Measurements from ENCODE around the gene POU1F1.
"Not testable (repeated sequence)": the region's sequence is repeated elsewhere in the genome, so short reads cannot be mapped to it uniquely, and the experiment has no call there.

POU1F1 gene

DNA sequence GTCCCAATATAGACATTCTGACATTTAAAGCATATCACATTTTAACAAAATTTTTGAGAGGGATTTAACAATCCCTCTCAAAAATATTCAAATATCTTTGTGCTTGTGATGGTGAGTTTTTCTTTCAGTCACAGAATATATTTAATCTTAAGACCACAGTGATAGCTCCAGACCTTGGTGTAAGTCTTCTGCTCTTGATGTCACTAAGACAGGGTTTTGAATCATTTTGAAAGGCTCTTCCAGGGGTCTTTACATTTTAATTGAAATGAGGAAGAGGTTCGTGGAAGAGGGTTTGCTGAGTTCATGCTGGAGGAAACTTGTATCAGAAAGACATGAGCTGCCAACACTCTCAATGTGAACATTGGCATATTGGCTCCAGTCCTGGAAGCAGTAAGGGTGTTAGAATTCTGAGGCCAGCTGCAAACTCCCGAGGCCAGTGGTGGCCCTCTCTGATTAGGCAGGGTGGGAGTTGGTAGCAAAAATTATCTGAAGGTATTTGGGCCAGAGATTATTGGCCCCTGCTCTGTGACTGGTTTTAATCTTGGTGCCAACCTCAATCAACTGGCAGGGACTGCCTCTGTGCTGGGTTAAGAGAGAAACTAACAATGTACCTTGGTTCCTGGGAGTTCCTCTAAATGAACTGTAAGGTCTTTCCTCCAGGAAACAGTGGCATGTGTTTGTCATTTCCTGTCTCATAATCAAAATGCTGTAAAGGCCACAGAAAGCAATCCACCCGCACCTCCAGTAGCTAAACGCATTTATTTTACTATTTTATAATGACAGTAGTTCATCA is 5.3 kb downstream of the POU1F1 start:
- Mint-ChIP-seq H3K9me3 (no peaks in the 10 kb centered on the region), H3K27ac (peak overlapping the region; percentile 59), H3K4me1 (ENCODE audit: low read depth) (peaks cover 44% of the 10 kb centered on the region), H3K27me3 (ENCODE audit: low read depth) (no peaks in the 10 kb centered on the region), H3K36me3 (ENCODE audit: low read depth) (no peaks in the 10 kb centered on the region), H3K4me3 (peak overlapping the region; percentile 19)

DNA sequence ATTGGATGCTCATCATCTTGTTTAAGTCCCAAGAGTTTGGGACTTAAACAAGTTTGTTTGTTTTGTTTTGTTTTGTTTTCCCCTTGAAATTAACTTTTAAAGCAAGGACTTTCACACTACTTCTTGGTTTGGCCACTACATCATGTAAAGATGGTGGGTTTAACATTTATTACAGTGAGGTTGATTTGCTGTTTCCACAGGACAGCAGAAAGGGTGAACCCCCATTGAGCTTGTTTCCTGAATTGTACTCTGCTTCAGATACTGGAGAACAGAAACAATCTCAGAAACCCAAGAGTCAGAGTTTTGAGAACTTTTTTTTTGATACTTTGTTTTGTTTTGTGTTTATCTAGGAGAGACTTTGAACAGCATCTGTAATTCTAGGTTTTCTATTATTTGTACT is 6.7 kb downstream of the POU1F1 start:
- no peaks in the 10 kb centered on the region for H3K27me3 Mint-ChIP-seq (ENCODE audit: low read depth)
- no peaks in the 10 kb centered on the region for H3K36me3 Mint-ChIP-seq (ENCODE audit: low read depth)
- peak overlapping the region; percentile 41 for H3K4me3 Mint-ChIP-seq
- H3K27ac Mint-ChIP-seq, result peak overlapping the region; percentile 10
- H3K4me1 Mint-ChIP-seq (ENCODE audit: low read depth), result peaks cover 44% of the 10 kb centered on the region
- no peaks in the 10 kb centered on the region for H3K9me3 Mint-ChIP-seq

DNA sequence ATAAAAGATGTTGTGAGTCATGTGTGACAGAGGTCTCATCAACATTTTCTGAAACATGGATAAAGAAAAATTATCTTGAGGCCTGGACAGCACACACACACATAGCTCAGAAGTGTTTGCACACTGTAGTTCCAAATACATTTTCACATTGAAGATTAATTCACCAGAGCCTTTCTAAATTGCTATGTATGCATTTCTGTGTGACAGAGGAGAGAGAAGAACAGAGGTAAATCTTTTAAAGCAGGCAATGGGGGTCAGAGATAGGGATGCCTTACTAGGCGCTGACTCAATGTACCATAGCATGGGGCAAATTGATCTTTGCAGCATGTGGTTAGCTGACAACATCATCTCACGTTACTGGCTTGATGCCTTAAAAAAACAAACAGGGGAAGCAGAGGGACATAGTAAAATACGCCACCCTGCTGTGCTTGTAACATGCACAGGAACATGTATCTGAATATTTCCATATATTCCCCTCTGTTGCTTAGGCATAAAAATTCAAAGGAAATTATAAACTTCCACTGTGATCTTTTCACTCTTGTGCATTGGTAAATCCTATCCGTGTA is 7.7 kb downstream of the POU1F1 start:
- H3K27ac Mint-ChIP-seq, result peak overlapping the region; percentile 73
- no peaks in the 10 kb centered on the region for H3K9me3 Mint-ChIP-seq

DNA sequence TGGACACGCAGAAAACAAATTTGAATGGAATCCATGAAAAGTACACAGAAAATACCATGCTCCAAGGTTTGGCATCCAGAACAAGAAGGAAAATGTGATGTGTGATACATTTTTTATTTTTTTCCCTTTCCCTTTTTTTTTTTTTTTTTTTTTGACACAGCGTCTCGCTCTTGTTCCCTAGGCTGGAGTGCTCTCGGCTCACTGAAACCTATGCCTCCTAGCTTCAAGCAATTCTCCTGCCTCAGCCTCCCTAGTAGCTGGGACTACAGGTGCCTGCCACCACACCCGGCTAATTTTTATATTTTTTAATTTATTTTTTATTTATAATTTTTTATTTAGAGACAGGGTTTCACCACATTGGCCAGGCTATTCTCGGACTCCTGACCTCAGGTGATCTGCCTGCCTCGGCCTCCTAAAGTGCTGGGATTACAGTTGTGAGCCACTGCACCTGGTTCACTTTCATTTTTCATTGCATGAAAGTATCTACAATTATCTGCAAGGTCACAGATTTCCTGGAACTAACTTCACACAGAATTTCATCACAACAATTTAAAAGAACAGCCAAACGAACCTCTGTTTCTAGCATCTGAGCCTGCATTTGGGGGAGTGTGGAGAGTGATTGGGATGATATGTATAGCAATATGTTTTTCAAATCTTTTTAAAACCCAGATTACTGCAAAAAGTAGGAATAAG is 8.3 kb downstream of the POU1F1 start:
- peaks cover 41% of the 10 kb centered on the region for H3K4me1 Mint-ChIP-seq (ENCODE audit: low read depth)
- H3K4me3 Mint-ChIP-seq, result peak overlapping the region; percentile 19
- H3K27me3 Mint-ChIP-seq (ENCODE audit: low read depth), result peaks cover 6% of the 10 kb centered on the region
- H3K36me3 Mint-ChIP-seq (ENCODE audit: low read depth), result no peaks in the 10 kb centered on the region
- peak overlapping the region; percentile 73 for H3K27ac Mint-ChIP-seq
- no peaks in the 10 kb centered on the region for H3K9me3 Mint-ChIP-seq

More for the DNA sequence above, 7.7 kb downstream of the POU1F1 start:
- peak overlapping the region; percentile 19 for H3K4me3 Mint-ChIP-seq
- peaks cover 44% of the 10 kb centered on the region for H3K4me1 Mint-ChIP-seq (ENCODE audit: low read depth)
- H3K27me3 Mint-ChIP-seq (ENCODE audit: low read depth), result peaks cover 6% of the 10 kb centered on the region
- H3K36me3 Mint-ChIP-seq (ENCODE audit: low read depth), result no peaks in the 10 kb centered on the region

DNA sequence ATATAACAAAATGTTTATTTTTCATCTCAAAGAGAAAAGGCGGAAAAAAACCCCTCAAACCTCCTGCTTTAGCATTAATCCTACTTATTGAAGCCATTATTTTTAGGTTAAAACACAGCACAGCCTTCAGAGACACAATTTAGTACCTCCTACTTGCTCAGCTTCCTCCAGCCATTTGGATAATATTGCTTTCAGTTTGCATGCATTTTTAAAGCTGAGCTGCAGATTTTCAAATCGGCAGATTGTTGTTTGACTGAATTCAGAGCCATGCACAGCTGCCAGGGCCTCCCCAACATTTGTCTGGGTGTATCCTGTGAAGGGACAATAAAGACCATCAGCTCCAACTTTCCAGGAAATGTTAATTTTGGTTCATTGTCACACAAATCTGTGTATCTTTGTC is 14.5 kb downstream of the POU1F1 start:
- H3K27me3 Mint-ChIP-seq (ENCODE audit: low read depth), result peaks cover 18% of the 10 kb centered on the region
- H3K9me3 Mint-ChIP-seq, result no peaks in the 10 kb centered on the region
- H3K4me3 Mint-ChIP-seq, result no peak overlapping the region
- no peak overlapping the region for H3K27ac Mint-ChIP-seq
- H3K4me1 Mint-ChIP-seq (ENCODE audit: low read depth), result peaks cover 6% of the 10 kb centered on the region
- no peaks in the 10 kb centered on the region for H3K36me3 Mint-ChIP-seq (ENCODE audit: low read depth)

DNA sequence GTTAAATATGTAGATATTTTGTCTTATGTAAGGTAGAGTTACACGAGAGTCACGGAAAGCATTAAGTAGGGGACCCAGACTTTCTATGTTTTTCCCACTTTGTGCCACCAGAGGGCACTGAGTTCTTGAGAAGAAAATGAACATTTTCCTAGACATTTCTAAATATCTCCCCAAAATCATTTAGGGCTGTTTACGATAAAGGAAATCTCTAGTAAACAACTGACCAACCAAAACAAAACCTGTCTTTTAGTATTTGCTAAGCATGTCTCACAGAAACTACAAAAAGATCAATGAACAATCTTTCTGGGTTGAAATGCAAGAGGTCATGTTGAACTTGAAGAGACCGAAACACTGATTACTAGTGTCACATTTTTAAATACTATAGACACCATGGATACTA is 16.1 kb downstream of the POU1F1 start:
- H3K4me1 Mint-ChIP-seq (ENCODE audit: low read depth), result peaks cover 6% of the 10 kb centered on the region
- no peak overlapping the region for H3K27ac Mint-ChIP-seq

DNA sequence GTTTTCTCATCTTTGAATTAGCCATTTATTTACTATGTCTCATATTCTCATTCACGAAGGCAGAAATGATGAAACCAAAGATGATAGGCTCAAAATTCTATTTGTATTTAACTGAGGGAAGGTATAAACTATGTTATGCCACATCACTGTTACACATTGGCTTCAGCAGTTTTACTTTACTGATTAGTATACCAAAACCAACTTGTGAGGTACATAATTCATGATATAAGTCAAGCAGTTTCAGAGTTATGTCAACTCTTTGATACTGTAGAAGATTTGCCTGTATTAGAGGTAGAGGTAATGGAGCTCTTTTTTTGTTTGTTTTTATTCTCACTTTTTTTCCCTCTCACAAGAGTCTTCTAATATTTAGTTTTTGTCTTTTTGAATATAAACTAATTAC is 26.4 kb downstream of the POU1F1 start:
- Mint-ChIP-seq H3K27ac (no peak overlapping the region), H3K4me1 (ENCODE audit: low read depth) (no peaks in the 10 kb centered on the region), H3K9me3 (no peaks in the 10 kb centered on the region), H3K27me3 (ENCODE audit: low read depth) (no peaks in the 10 kb centered on the region), H3K4me3 (no peak overlapping the region), H3K36me3 (ENCODE audit: low read depth) (peaks cover 17% of the 10 kb centered on the region)

More for the DNA sequence above, 16.1 kb downstream of the POU1F1 start:
- Mint-ChIP-seq H3K4me3 (no peak overlapping the region), H3K9me3 (no peaks in the 10 kb centered on the region), H3K27me3 (ENCODE audit: low read depth) (peaks cover 18% of the 10 kb centered on the region), H3K36me3 (ENCODE audit: low read depth) (no peaks in the 10 kb centered on the region)

DNA sequence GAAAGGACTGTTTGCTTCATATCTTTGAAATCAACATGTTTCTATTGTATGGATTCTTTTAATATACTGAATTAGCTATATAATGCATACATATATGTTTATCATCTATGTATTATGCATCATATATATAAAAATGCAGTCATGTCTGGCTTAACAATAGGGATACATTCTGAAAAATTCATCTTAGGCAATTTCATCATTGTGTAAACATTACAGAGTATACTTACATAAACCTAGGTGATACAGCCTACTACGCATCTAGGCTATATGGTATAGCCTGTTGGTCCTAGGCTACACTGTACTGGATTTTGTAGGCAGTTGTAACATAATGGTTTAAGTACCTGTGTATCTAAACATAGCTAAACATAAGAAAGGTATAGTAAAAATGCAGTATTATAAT is 27.6 kb downstream of the POU1F1 start:
- Mint-ChIP-seq H3K4me1 (ENCODE audit: low read depth) (no peaks in the 10 kb centered on the region), H3K27me3 (ENCODE audit: low read depth) (no peaks in the 10 kb centered on the region), H3K36me3 (ENCODE audit: low read depth) (peaks cover 13% of the 10 kb centered on the region), H3K4me3 (no peak overlapping the region), H3K27ac (no peak overlapping the region), H3K9me3 (no peaks in the 10 kb centered on the region)

DNA sequence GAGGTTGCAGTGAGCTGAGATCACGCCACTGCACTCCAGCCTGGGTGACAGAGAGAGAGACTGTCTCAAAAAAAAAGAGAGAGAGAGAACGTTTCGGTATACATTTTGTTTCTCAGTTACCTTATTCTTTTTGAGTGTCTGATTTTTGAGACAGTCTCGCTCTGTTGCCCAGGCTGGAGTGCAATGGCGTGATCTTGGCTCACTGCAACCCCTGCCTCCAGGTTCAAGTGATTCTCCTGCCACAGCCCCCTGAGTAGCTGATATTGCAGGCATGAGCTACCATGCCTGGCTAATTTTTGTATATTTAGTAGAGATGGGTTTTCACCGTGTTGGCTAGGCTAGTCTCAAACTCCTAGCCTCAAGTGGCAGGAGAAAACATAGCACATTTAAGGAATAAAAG is 28.2 kb downstream of the POU1F1 start:
- H3K27ac Mint-ChIP-seq; H3K27me3 Mint-ChIP-seq (ENCODE audit: low read depth); H3K4me3 Mint-ChIP-seq; H3K36me3 Mint-ChIP-seq (ENCODE audit: low read depth); H3K9me3 Mint-ChIP-seq; H3K4me1 Mint-ChIP-seq (ENCODE audit: low read depth): not testable (repeated sequence)

DNA sequence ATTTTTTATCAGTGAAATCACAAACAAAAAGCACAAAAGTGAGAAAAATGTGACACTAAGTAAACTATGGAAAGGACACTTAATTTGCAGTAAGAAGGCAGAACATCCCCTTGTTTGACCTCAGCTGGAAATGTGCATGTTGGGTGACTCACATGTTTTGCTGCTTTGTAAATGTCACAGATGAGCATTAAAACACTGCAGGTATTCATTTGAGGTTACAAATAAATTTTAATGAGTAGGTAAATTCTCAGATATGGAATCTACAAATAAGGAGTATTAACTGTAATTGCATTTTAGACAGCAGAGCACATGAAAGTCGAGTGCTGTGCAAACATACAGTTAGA is 29.0 kb downstream of the POU1F1 start:
- no peaks in the 10 kb centered on the region for H3K4me1 Mint-ChIP-seq (ENCODE audit: low read depth)
- no peaks in the 10 kb centered on the region for H3K27me3 Mint-ChIP-seq (ENCODE audit: low read depth)
- no peak overlapping the region for H3K4me3 Mint-ChIP-seq
- no peaks in the 10 kb centered on the region for H3K9me3 Mint-ChIP-seq
- H3K36me3 Mint-ChIP-seq (ENCODE audit: low read depth), result peaks cover 10% of the 10 kb centered on the region
- no peak overlapping the region for H3K27ac Mint-ChIP-seq

DNA sequence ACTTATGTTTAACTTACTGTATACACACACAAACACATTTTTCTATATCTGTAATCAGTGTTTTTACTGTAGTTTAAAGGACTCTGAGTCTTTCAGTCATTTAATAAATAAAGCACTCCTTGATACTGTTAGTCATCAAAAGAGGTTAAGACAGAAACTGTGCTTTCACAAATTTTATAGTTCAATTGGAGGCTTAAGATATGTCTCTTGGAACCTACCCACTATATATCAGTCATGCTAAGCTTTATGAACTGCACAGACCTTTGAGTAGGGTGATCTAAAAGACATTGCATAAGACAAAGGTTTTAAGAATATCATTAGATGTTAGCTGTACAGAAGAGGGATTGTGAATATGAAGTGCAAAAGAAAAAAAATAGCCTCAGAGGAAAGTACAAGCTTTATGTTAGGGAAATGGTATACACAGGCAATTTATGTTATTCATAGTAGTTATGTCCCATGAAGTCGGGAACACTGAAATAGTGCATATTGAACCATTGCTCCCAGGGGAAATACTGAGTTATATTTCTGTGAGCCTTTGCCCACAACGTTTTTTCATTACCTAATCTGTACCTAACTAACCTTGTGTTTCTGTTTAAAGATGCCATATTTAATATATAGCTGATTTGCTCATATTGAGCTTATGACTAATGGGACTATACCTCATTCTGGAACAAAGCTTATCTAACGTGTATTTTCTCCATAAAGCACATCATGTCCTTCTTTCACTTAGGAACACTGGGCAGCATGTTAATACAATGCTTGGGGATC is 29.5 kb downstream of the POU1F1 start:
- H3K9me3 Mint-ChIP-seq, result no peaks in the 10 kb centered on the region
- peaks cover 12% of the 10 kb centered on the region for H3K36me3 Mint-ChIP-seq (ENCODE audit: low read depth)
- H3K4me1 Mint-ChIP-seq (ENCODE audit: low read depth), result no peaks in the 10 kb centered on the region
- no peaks in the 10 kb centered on the region for H3K27me3 Mint-ChIP-seq (ENCODE audit: low read depth)
- no peak overlapping the region for H3K27ac Mint-ChIP-seq
- no peak overlapping the region for H3K4me3 Mint-ChIP-seq

DNA sequence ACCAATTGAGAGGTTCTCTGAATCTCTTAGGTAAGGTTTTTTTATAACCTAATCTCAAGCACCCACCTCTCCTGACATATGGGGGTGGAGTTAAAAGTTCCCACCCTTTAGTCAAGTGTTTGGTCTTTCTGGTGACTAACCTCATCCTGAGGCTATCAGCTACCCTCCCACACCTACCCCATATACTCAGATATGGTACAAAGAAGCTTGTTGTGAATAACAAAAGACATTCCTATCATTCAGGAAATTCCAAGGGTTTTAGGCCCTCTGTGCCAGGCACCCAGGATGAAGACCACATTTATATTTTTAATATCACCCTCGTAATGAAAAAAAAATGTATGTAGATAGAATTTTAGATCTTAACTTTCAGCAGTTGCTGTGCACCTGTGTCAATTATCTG is 40.3 kb downstream of the POU1F1 start:
- H3K4me1 Mint-ChIP-seq (ENCODE audit: low read depth), result peaks cover 7% of the 10 kb centered on the region
- no peak overlapping the region for H3K4me3 Mint-ChIP-seq
- no peaks in the 10 kb centered on the region for H3K27me3 Mint-ChIP-seq (ENCODE audit: low read depth)
- H3K36me3 Mint-ChIP-seq (ENCODE audit: low read depth), result peaks cover 4% of the 10 kb centered on the region
- no peaks in the 10 kb centered on the region for H3K9me3 Mint-ChIP-seq
- H3K27ac Mint-ChIP-seq, result no peak overlapping the region

DNA sequence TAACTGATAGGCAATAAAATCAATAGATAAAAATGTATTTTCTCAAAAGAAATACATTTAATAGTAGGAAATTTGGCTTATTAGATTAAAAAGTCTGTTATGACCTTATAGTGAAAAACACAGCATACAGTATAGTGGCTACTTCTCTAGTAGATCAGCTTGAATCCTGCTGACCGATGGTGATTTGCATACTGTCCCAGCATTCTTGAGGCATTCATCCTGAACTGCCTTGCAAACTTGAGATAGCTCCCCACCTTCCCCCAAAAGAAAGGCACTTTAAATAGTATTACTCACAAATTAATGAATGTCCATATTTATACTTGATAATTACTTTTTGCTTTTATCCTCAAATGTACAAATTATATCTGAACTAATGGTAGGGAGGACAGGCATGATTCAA is 42.6 kb downstream of the POU1F1 start:
- Mint-ChIP-seq H3K9me3 (no peaks in the 10 kb centered on the region), H3K36me3 (ENCODE audit: low read depth) (peaks cover 7% of the 10 kb centered on the region), H3K4me3 (no peak overlapping the region), H3K4me1 (ENCODE audit: low read depth) (peaks cover 15% of the 10 kb centered on the region), H3K27ac (no peak overlapping the region), H3K27me3 (ENCODE audit: low read depth) (no peaks in the 10 kb centered on the region)

DNA sequence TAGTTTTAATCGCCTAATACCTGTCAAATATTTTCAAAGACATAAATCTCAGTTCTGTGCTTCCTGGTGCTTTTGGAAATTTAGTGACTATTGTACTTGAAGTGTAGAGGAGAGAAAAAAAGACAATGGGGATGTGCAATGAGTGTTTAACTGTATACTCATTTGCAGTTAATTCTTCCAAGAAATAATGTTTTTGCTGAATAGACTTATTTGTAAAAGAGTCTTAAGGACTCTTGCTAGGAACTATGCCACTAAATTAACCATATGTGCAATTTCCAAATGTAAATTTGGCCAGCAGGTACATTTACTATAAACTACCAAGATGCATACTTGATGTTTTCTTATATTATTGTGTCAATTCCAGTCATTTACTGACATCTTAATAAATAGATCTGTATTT is 47.3 kb downstream of the POU1F1 start:
- Mint-ChIP-seq H3K4me1 (ENCODE audit: low read depth) (peaks cover 25% of the 10 kb centered on the region), H3K27me3 (ENCODE audit: low read depth) (peaks cover 11% of the 10 kb centered on the region), H3K9me3 (no peaks in the 10 kb centered on the region), H3K4me3 (no peak overlapping the region), H3K36me3 (ENCODE audit: low read depth) (peaks cover 9% of the 10 kb centered on the region), H3K27ac (no peak overlapping the region)

All from T-helper 1 cell treated with Interleukin-12 subunit alpha and Interleukin-12 subunit beta and Interleukin-4 antibody, amounts not matched to agents 30 μg/mL and 1 μg/mL, for 36 hours (primary cell).